ENCODE results near the gene MKRN2.

MKRN2 gene

GRCh38 chr3:12582730-12583129 lies 25.8 kb downstream of the MKRN2 start:
- no peak overlapping the region for H3K4me3 ChIP-seq (ENCODE audit: low read depth in 1 of 2, low read length in 2 of 2)
- ATAC-seq (ENCODE audit: insufficient read depth, low read depth): no peak
- no peaks in the 10 kb centered on the region for H3K4me1 ChIP-seq (ENCODE audit: insufficient read depth, low read length)
- DNase-seq: no peak
- peaks cover 7% of the 10 kb centered on the region; the same call in 1 of the 2 replicates for H4K20me1 ChIP-seq (ENCODE audit: insufficient read depth, low read length)
- no peak overlapping the region for H2AFZ ChIP-seq (ENCODE audit: low read depth, low read length)
- 0 out of 2 replicates have a peak, but pooled peaks cover 4% of the 10 kb centered on the region for H3K79me2 ChIP-seq (ENCODE audit: insufficient read depth, low read length)
- TF ChIP-seq EZH2 (IDR thresholded peaks at IDR 0.05; ENCODE audit: borderline replicate concordance, low read depth, low read length, severe bottlenecking): no peak
- TF ChIP-seq CTCF (IDR thresholded peaks at IDR 0.05; ENCODE audit: borderline replicate concordance, extremely low read depth, low read length, poor library complexity, severe bottlenecking): no peak
- H3K9me3 ChIP-seq (ENCODE audit: insufficient read depth, low read length, severe bottlenecking): no peaks in the 10 kb centered on the region
- no peak overlapping the region for H3K9ac ChIP-seq (ENCODE audit: low read depth, low read length)
- H3K4me2 ChIP-seq (ENCODE audit: insufficient read depth, low read length): no peak overlapping the region
- no peak overlapping the region for H3K27ac ChIP-seq (ENCODE audit: low read length)
- H3K27me3 ChIP-seq (ENCODE audit: insufficient read depth, low read length, poor library complexity): no peaks in the 10 kb centered on the region
- H3K36me3 ChIP-seq (ENCODE audit: insufficient read depth, low read length): peaks cover 97% of the 10 kb centered on the region

- DNase-seq: no peak
- no peak overlapping the region for H3K4me2 ChIP-seq (ENCODE audit: insufficient read depth, low read length)
- H3K27ac ChIP-seq (ENCODE audit: low read length): no peak overlapping the region
- 0 out of 2 replicates have a peak, but pooled peaks cover 4% of the 10 kb centered on the region for H3K79me2 ChIP-seq (ENCODE audit: insufficient read depth, low read length)
- H3K4me1 ChIP-seq (ENCODE audit: insufficient read depth, low read length): no peaks in the 10 kb centered on the region
- H3K9ac ChIP-seq (ENCODE audit: low read depth, low read length): no peak overlapping the region
- no peaks in the 10 kb centered on the region for H3K27me3 ChIP-seq (ENCODE audit: insufficient read depth, low read length, poor library complexity)
- H4K20me1 ChIP-seq (ENCODE audit: insufficient read depth, low read length): peaks cover 7% of the 10 kb centered on the region; the same call in 1 of the 2 replicates
- no peak overlapping the region for H2AFZ ChIP-seq (ENCODE audit: low read depth, low read length)
- H3K9me3 ChIP-seq (ENCODE audit: insufficient read depth, low read length, severe bottlenecking): no peaks in the 10 kb centered on the region
- ATAC-seq (ENCODE audit: insufficient read depth, low read depth): no peak
- H3K4me3 ChIP-seq (ENCODE audit: low read depth in 1 of 2, low read length in 2 of 2): no peak overlapping the region
- no peak for TF ChIP-seq CTCF (IDR thresholded peaks at IDR 0.05; ENCODE audit: borderline replicate concordance, extremely low read depth, low read length, poor library complexity, severe bottlenecking)
- no peak for TF ChIP-seq EZH2 (IDR thresholded peaks at IDR 0.05; ENCODE audit: borderline replicate concordance, low read depth, low read length, severe bottlenecking)
- peaks cover 96% of the 10 kb centered on the region for H3K36me3 ChIP-seq (ENCODE audit: insufficient read depth, low read length)
These were observed 26.4 kb downstream of the MKRN2 start for GRCh38 chr3:12583280-12583679.

GRCh38 chr3:12584083-12584482 lies 27.2 kb downstream of the MKRN2 start:
- Histone ChIP-seq H4K20me1 (ENCODE audit: insufficient read depth, low read length) (peaks cover 10% of the 10 kb centered on the region; the same call in 1 of the 2 replicates), H3K27ac (ENCODE audit: low read length) (no peak overlapping the region), H3K36me3 (ENCODE audit: insufficient read depth, low read length) (peaks cover 96% of the 10 kb centered on the region)

More at GRCh38 chr3:12584083-12584482, 27.2 kb downstream of the MKRN2 start:
- 0 out of 2 replicates have a peak, but pooled peaks cover 4% of the 10 kb centered on the region for H3K79me2 ChIP-seq (ENCODE audit: insufficient read depth, low read length)
- H3K9ac ChIP-seq (ENCODE audit: low read depth, low read length): no peak overlapping the region
- DNase-seq (no peak), ATAC-seq (ENCODE audit: insufficient read depth, low read depth) (no peak)
- no peak overlapping the region for H3K4me2 ChIP-seq (ENCODE audit: insufficient read depth, low read length)
- TF ChIP-seq EZH2 (IDR thresholded peaks at IDR 0.05; ENCODE audit: borderline replicate concordance, low read depth, low read length, severe bottlenecking): no peak
- no peak for TF ChIP-seq CTCF (IDR thresholded peaks at IDR 0.05; ENCODE audit: borderline replicate concordance, extremely low read depth, low read length, poor library complexity, severe bottlenecking)
- no peaks in the 10 kb centered on the region for H3K4me1 ChIP-seq (ENCODE audit: insufficient read depth, low read length)
- H3K9me3 ChIP-seq (ENCODE audit: insufficient read depth, low read length, severe bottlenecking): no peaks in the 10 kb centered on the region
- H2AFZ ChIP-seq (ENCODE audit: low read depth, low read length): no peak overlapping the region
- no peaks in the 10 kb centered on the region for H3K27me3 ChIP-seq (ENCODE audit: insufficient read depth, low read length, poor library complexity)
- no peak overlapping the region for H3K4me3 ChIP-seq (ENCODE audit: low read depth in 1 of 2, low read length in 2 of 2)
